ENCODE results near the gene MRPS18B. TPM values are rescaled to one million over a fixed set of nuclear protein-coding genes. Genes with fewer than 3 reads are reported as not detected.

The MRPS18B gene
- polyA plus RNA-seq, 1 of the 3 experiments (the other 2 are of a cell fraction), result 45.2 TPM

GRCh38 chr6:30643656-30644055 is 26.0 kb downstream of the MRPS18B start:
- POLR2A ChIA-PET, result no interaction called here
- peaks cover 24 to 50% of the 10 kb centered on the region in 2 experiments for H3K36me3 ChIP-seq (replicated peaks in 1 of 2; ENCODE audit: control insufficient read depth in 1 of 2, insufficient read depth in 2 of 2, low read length in 1 of 2)
- WGBS (ENCODE audit: low lambda C conversion rate), result 94% methylated on average over 2 of the region's 2 CpGs
- no peak for DNase-seq
- peaks cover 20% of the 10 kb centered on the region for H3K79me2 ChIP-seq (ENCODE audit: insufficient read depth)
- H3K4me2 ChIP-seq, result no peak overlapping the region
- H3K9me2 ChIP-seq, result no peaks in the 10 kb centered on the region
- H3K27me3 ChIP-seq (ENCODE audit: insufficient read depth), result no peaks in the 10 kb centered on the region
- TF ChIP-seq GATA2 (CRISPR knock-in tag; IDR thresholded peaks at IDR 0.05) (no peak), REST (IDR thresholded peaks at IDR 0.05; ENCODE audit: low read depth, low read length) (no peak), FOXJ3 (CRISPR knock-in tag; IDR thresholded peaks at IDR 0.05) (no peak), NFIC (IDR thresholded peaks at IDR 0.05; ENCODE audit: borderline replicate concordance) (no peak), USF2 (IDR thresholded peaks at IDR 0.05; ENCODE audit: borderline replicate concordance, low read depth, low read length) (no peak), IRF3 (IDR thresholded peaks at IDR 0.05; ENCODE audit: low read depth, low read length) (no peak), YY1 (IDR thresholded peaks at IDR 0.05; ENCODE audit: low read depth) (no peak), CTCF (IDR thresholded peaks at IDR 0.05) (no peak)
- H2AFZ ChIP-seq (ENCODE audit: low read depth), result no peak overlapping the region
- H3K9ac ChIP-seq, result no peak overlapping the region
- H4K20me1 ChIP-seq (ENCODE audit: insufficient read depth), result no peaks in the 10 kb centered on the region
- H3F3A ChIP-seq (replicated peaks; ENCODE audit: insufficient read depth), result peaks cover 17% of the 10 kb centered on the region
- CTCF ChIA-PET, result no interaction called here
- H3K9me3 ChIP-seq, result no peaks in the 10 kb centered on the region
- H3K4me3 ChIP-seq (ENCODE audit: low read depth in 2 of 2, low read length in 1 of 2), result no peak overlapping the region
- H3K4me1 ChIP-seq (ENCODE audit: control insufficient read depth in 1 of 2, insufficient read depth in 2 of 2, low read depth in 1 of 2, low read length in 1 of 2), result peaks cover 0 to 6% of the 10 kb centered on the region in 2 experiments; a peak in 2 of 4 replicates
- no peak overlapping the region for H3K27ac ChIP-seq (ENCODE audit: low read depth in 2 of 2, low read length in 1 of 2)

Measured in SK-N-SH (cell line).